ENCODE data around the gene JMJD1C.
"Not testable (repeated sequence)": the region's sequence is repeated elsewhere in the genome, so short reads cannot be mapped to it uniquely, and the experiment has no call there.

JMJD1C gene

DNA sequence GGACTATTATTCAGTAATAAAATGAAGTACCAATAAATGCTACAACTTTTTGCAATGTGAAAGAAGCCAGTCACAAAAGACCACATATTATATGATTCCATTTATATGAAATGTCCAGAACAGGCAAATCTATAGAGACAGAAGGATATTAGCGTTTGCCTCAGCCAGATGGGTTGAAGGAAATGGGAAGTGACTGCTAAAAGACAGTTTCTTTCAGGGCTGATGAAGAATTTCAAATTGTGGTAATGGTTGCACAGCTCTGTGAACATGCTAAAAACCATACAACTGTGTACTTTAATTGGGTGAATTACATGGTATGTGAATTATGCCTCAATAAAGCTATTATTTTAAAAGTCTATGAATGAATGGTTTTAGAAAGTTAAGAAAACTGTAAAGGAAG is 31.5 kb upstream of the JMJD1C start:
- Histone ChIP-seq H3K4me1 (ENCODE audit: control insufficient read depth, insufficient read depth, low read length) (no peaks in the 10 kb centered on the region; the same call in 1 of the 2 replicates), H3K27ac (ENCODE audit: low read length) (no peak overlapping the region)

DNA sequence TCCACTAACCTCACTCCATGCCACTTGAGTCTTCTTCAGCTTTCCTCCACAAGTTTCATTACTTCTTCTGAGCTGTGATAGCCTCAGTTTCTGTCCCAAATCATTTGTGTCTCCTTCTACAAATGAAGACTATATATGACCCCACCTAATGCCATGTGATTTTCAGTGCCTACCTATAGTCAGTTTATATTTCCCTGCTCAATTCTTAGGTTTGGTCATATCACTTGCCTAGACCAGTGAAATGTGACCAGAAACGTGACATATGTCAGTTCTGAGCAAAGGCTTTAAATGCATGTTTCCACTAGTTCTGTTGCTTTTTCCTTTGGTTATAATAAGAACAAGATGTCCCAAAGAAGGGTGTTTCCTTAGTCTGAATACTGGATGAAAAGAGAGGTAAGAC is 30.8 kb upstream of the JMJD1C start:
- no peaks in the 10 kb centered on the region for H3K36me3 ChIP-seq (ENCODE audit: control insufficient read depth, insufficient read depth, low read length)
- H3K27me3 ChIP-seq (ENCODE audit: control insufficient read depth, insufficient read depth, low read length) = no peaks in the 10 kb centered on the region
- WGBS (ENCODE audit: insufficient coverage, insufficient read length) = no CpG with 5 or more reads among the region's 1 CpG
- H3K9me3 ChIP-seq (ENCODE audit: control insufficient read depth, insufficient read depth, low read length) = no peaks in the 10 kb centered on the region
- DNase-seq (ENCODE audit: low read depth, low spot score) = no peak
- no peak overlapping the region for H3K4me3 ChIP-seq (ENCODE audit: low read length)
- H3K4me1 ChIP-seq (ENCODE audit: control insufficient read depth, insufficient read depth, low read length) = no peaks in the 10 kb centered on the region; the same call in 1 of the 2 replicates
- H3K27ac ChIP-seq (ENCODE audit: low read length) = no peak overlapping the region

More for the DNA sequence above, 31.5 kb upstream of the JMJD1C start:
- Histone ChIP-seq H3K27me3 (ENCODE audit: control insufficient read depth, insufficient read depth, low read length) (no peaks in the 10 kb centered on the region), H3K36me3 (ENCODE audit: control insufficient read depth, insufficient read depth, low read length) (no peaks in the 10 kb centered on the region), H3K9me3 (ENCODE audit: control insufficient read depth, insufficient read depth, low read length) (no peaks in the 10 kb centered on the region), H3K4me3 (ENCODE audit: low read length) (no peak overlapping the region)
- no CpG with 5 or more reads among the region's 1 CpG for WGBS (ENCODE audit: insufficient coverage, insufficient read length)
- no peak for DNase-seq (ENCODE audit: low read depth, low spot score)

DNA sequence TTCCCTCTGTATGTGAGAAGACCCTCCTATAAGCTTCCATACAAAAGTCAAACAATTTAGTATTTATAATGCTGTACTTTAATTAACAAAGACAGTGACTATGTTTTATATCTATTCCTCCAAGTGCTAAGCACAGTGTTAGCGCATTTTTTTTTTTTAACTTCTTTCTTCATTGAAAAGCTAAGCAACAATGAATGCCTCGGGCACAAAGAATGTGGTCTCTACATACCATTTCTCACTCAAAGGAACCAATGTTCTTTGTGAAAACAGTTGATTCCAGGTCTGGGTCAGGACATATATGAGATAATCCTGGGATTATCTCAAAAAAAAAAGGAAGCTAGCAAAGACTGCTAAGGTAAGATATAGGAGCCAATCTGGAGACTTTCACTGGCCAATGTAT is 29.2 kb upstream of the JMJD1C start:
- H3K27me3 ChIP-seq (ENCODE audit: control insufficient read depth, insufficient read depth, low read length) = no peaks in the 10 kb centered on the region
- no CpG with 5 or more reads among the region's 2 CpGs for WGBS (ENCODE audit: insufficient coverage, insufficient read length)

DNA sequence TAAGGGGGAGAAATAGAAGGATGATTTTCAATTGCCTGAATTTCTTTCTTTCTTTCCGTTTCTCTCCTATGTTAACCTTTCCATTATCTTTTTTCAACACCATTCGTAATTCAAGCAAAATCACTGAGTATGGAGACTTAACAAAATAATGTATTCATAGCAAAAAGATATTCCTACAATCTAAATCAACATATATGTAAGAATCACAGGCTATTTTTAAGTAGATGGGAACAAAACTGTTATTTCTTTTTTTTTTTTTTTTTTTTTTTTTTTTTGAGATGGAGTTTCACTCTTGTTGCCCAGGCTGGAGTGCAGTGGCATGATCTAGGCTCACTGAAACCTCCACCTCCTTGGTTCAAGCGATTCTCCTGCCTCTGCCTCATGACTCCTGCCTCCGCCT is 27.2 kb upstream of the JMJD1C start:
- no peak overlapping the region for H3K27ac ChIP-seq (ENCODE audit: low read length)
- H3K9me3 ChIP-seq (ENCODE audit: control insufficient read depth, insufficient read depth, low read length) = no peaks in the 10 kb centered on the region
- H3K36me3 ChIP-seq (ENCODE audit: control insufficient read depth, insufficient read depth, low read length) = no peaks in the 10 kb centered on the region
- H3K4me1 ChIP-seq (ENCODE audit: control insufficient read depth, insufficient read depth, low read length) = no peaks in the 10 kb centered on the region; the same call in 1 of the 2 replicates
- no peak overlapping the region for H3K4me3 ChIP-seq (ENCODE audit: low read length)
- WGBS (ENCODE audit: insufficient coverage, insufficient read length) = 100% methylated on average over 1 of the region's 4 CpGs
- no peak for DNase-seq (ENCODE audit: low read depth, low spot score)
- no peaks in the 10 kb centered on the region for H3K27me3 ChIP-seq (ENCODE audit: control insufficient read depth, insufficient read depth, low read length)

More for the DNA sequence above, 29.2 kb upstream of the JMJD1C start:
- H3K27ac ChIP-seq (ENCODE audit: low read length) = no peak overlapping the region
- H3K9me3 ChIP-seq (ENCODE audit: control insufficient read depth, insufficient read depth, low read length) = no peaks in the 10 kb centered on the region
- no peak for DNase-seq (ENCODE audit: low read depth, low spot score)
- no peaks in the 10 kb centered on the region for H3K36me3 ChIP-seq (ENCODE audit: control insufficient read depth, insufficient read depth, low read length)
- H3K4me1 ChIP-seq (ENCODE audit: control insufficient read depth, insufficient read depth, low read length) = no peaks in the 10 kb centered on the region; the same call in 1 of the 2 replicates
- no peak overlapping the region for H3K4me3 ChIP-seq (ENCODE audit: low read length)

DNA sequence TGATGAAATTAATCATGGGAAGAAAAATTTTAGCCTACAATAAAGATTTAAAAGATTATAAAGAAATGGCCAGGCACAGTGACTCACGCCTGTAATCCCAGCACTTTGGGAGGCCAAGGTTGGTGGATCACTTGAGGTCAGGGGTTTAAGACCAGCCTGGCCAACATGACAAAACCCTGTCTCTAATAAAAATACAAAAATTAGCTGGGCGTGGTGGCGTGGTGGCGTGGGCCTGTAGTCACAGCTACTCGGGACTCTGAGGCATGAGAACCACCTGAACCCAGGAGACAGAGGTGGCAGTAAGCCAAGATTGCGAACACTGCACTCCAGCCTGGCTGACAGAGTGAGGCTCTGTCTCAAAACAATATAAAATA is 26.5 kb upstream of the JMJD1C start:
- not testable (repeated sequence) for H3K4me3 ChIP-seq (ENCODE audit: low read length); H3K27me3 ChIP-seq (ENCODE audit: control insufficient read depth, insufficient read depth, low read length); H3K36me3 ChIP-seq (ENCODE audit: control insufficient read depth, insufficient read depth, low read length); H3K4me1 ChIP-seq (ENCODE audit: control insufficient read depth, insufficient read depth, low read length); DNase-seq (ENCODE audit: low read depth, low spot score); H3K27ac ChIP-seq (ENCODE audit: low read length); H3K9me3 ChIP-seq (ENCODE audit: control insufficient read depth, insufficient read depth, low read length)
- no CpG with 5 or more reads among the region's 6 CpGs for WGBS (ENCODE audit: insufficient coverage, insufficient read length)

DNA sequence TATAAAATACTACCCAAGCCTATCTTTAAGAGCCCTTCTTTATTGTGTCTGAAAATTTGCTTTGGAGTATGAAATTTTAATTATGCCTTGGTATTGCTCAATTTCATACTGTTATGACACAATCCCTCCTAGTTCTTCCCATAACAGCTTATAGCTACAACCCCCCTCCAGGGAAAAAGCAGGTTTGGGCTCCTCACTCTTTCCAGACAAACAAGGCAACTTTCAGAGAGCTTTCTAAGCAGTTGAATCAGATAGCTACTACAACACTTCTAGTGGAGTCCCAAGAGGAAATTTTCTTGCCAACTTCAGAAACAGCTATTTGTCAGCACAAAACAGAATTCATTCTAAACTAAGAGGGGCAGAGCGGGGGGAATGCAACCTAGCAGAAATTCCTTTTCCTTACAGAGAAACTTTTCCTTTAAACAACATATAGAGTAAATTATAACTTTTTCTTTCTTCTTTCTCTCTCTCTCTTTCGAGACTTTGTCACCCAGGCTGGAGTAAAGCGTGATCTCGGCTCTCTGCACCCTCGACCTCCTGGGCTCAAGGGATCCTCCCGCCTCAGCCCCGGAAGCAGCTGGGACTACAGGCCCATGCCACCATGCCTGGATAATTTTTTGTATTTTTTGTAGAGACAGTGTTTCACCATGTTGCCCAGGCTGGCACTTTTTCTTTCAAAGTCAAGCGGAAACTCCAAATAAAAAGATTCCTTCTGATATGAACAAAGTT is 26.0 kb upstream of the JMJD1C start:
- Histone ChIP-seq H3K4me3 (ENCODE audit: low read length) (no peak overlapping the region), H3K27me3 (ENCODE audit: control insufficient read depth, insufficient read depth, low read length) (no peaks in the 10 kb centered on the region), H3K27ac (ENCODE audit: low read length) (no peak overlapping the region), H3K4me1 (ENCODE audit: control insufficient read depth, insufficient read depth, low read length) (no peaks in the 10 kb centered on the region; the same call in 1 of the 2 replicates), H3K36me3 (ENCODE audit: control insufficient read depth, insufficient read depth, low read length) (no peaks in the 10 kb centered on the region), H3K9me3 (ENCODE audit: control insufficient read depth, insufficient read depth, low read length) (no peaks in the 10 kb centered on the region)
- DNase-seq (ENCODE audit: low read depth, low spot score) = no peak
- WGBS (ENCODE audit: insufficient coverage, insufficient read length) = no CpG with 5 or more reads among the region's 8 CpGs

DNA sequence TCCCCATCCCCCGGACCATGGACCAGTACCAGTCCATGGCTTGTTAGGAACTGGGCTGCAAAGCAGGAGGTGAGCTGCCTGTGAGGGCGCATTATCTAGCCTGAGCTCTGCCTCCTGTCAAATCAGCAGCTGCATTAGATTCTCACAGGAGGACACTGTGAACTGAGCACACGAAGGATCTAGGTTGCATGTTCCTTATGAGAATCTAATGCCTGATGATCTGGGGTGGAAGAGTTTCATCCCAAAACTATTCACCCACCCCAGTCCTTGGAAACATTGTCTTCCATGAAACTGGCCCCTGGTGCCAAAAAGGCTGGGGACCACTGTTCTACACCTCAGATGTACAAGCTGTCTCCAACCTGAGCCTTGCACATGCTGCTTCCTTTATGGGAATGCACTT is 24.1 kb upstream of the JMJD1C start:
- DNase-seq (ENCODE audit: low read depth, low spot score) = no peak
- no peaks in the 10 kb centered on the region; the same call in 1 of the 2 replicates for H3K4me1 ChIP-seq (ENCODE audit: control insufficient read depth, insufficient read depth, low read length)
- no CpG with 5 or more reads among the region's 3 CpGs for WGBS (ENCODE audit: insufficient coverage, insufficient read length)
- H3K9me3 ChIP-seq (ENCODE audit: control insufficient read depth, insufficient read depth, low read length) = no peaks in the 10 kb centered on the region
- H3K27ac ChIP-seq (ENCODE audit: low read length) = no peak overlapping the region
- no peak overlapping the region for H3K4me3 ChIP-seq (ENCODE audit: low read length)
- H3K27me3 ChIP-seq (ENCODE audit: control insufficient read depth, insufficient read depth, low read length) = no peaks in the 10 kb centered on the region
- H3K36me3 ChIP-seq (ENCODE audit: control insufficient read depth, insufficient read depth, low read length) = no peaks in the 10 kb centered on the region

DNA sequence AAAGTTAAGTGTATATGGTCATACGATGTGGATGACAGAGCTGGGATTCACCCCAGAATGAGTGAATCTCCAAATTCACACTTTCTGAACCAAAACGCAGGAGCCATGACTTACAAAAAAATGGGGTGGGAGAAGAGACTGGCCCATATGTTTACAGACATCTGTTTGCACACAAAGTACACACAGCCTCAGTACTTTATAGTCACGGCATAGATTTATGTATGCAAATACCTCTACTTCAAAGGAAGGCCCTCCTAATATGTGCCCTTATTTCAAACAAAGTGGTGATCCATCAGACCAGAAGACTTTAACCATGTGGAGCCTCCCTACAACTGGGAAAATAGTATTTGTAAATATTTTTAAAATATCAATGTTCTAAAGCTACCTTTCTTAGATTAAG is 22.2 kb upstream of the JMJD1C start:
- Histone ChIP-seq H3K36me3 (ENCODE audit: control insufficient read depth, insufficient read depth, low read length) (no peaks in the 10 kb centered on the region), H3K9me3 (ENCODE audit: control insufficient read depth, insufficient read depth, low read length) (no peaks in the 10 kb centered on the region), H3K4me3 (ENCODE audit: low read length) (no peak overlapping the region), H3K27ac (ENCODE audit: low read length) (no peak overlapping the region), H3K4me1 (ENCODE audit: control insufficient read depth, insufficient read depth, low read length) (no peaks in the 10 kb centered on the region), H3K27me3 (ENCODE audit: control insufficient read depth, insufficient read depth, low read length) (no peaks in the 10 kb centered on the region)
- WGBS (ENCODE audit: insufficient coverage, insufficient read length) = no CpG with 5 or more reads among the region's 3 CpGs
- no peak for DNase-seq (ENCODE audit: low read depth, low spot score)

DNA sequence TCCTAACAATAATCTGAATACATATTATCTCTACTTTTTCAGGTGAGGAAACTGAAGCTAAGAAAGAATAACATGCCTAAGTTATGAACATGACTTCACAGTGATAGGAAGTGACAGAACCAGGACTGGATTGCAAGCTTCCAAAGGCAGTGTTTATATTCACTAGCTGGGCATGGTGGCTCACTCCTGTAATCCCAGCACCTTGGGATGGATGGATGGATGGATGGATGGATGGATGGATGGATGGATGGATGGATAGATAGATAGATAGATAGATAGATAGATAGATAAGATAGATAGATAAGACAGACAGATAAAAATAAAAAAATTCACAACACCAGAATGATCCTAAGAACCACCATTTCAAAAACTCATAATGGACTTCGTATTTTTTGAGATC is 18.2 kb upstream of the JMJD1C start:
- H3K27ac ChIP-seq (ENCODE audit: low read length) = no peak overlapping the region
- WGBS (ENCODE audit: insufficient coverage, insufficient read length) = no CpG with 5 or more reads among the region's 1 CpG
- H3K36me3 ChIP-seq (ENCODE audit: control insufficient read depth, insufficient read depth, low read length) = no peaks in the 10 kb centered on the region
- H3K27me3 ChIP-seq (ENCODE audit: control insufficient read depth, insufficient read depth, low read length) = no peaks in the 10 kb centered on the region
- no peaks in the 10 kb centered on the region for H3K9me3 ChIP-seq (ENCODE audit: control insufficient read depth, insufficient read depth, low read length)
- DNase-seq (ENCODE audit: low read depth, low spot score) = no peak
- H3K4me3 ChIP-seq (ENCODE audit: low read length) = no peak overlapping the region
- no peaks in the 10 kb centered on the region for H3K4me1 ChIP-seq (ENCODE audit: control insufficient read depth, insufficient read depth, low read length)

DNA sequence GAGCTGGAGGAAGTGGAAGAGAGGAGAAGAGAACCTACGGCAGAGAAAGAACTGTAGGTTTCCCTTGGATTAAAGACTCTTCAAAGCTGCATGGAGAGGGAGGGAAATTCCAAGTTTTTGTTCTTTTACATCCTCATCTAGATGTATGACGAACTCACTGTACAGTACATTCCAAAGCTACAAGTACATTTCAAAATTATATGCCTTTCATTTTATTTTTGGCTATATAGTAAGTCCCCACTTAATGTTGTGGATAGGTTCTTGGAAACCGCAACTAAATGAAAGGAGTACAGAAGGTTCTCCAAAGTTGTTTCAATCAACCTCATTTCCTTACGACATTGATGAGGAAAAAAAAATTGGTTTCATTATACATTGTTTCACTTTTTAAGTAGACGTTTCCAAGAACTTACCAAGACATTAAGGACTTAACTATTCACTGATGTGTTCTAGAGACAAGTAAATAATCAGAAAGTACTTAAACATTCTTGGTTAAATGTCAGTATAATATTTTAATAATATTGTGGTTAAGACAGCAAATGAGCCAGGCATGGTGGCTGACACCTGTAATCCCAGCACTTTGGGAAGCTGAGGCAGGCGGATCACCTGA is 16.1 kb upstream of the JMJD1C start:
- H3K4me3 ChIP-seq (ENCODE audit: low read length) = no peak overlapping the region

DNA sequence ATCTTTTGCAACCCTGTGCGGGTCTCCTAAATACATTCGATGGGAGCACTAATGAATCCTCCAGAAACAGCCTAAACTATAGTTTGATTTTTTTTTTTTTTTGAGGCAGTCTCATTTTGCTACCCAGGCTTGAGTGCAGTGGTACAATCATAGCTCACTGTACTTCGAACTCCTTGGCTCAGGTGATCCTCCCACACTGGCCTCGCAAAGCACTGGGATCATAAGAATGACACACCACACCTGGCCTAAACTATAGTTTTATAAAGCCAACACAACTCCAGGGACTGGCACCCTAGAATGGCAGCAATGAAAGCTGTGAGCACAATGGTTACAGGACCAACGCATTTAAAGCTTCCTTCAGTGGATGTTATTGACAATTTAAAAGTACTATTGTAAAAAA is 14.5 kb upstream of the JMJD1C start:
- H3K9me3 ChIP-seq (ENCODE audit: control insufficient read depth, insufficient read depth, low read length) = no peaks in the 10 kb centered on the region
- H3K36me3 ChIP-seq (ENCODE audit: control insufficient read depth, insufficient read depth, low read length) = no peaks in the 10 kb centered on the region
- WGBS (ENCODE audit: insufficient coverage, insufficient read length) = no CpG with 5 or more reads among the region's 5 CpGs
- H3K27ac ChIP-seq (ENCODE audit: low read length) = no peak overlapping the region
- DNase-seq (ENCODE audit: low read depth, low spot score) = no peak
- no peaks in the 10 kb centered on the region for H3K27me3 ChIP-seq (ENCODE audit: control insufficient read depth, insufficient read depth, low read length)
- H3K4me3 ChIP-seq (ENCODE audit: low read length) = no peak overlapping the region
- peaks cover 3% of the 10 kb centered on the region; the same call in 1 of the 2 replicates for H3K4me1 ChIP-seq (ENCODE audit: control insufficient read depth, insufficient read depth, low read length)

More for the DNA sequence above, 16.1 kb upstream of the JMJD1C start:
- no CpG with 5 or more reads among the region's 6 CpGs for WGBS (ENCODE audit: insufficient coverage, insufficient read length)
- DNase-seq (ENCODE audit: low read depth, low spot score) = no peak
- peaks cover 2% of the 10 kb centered on the region; the same call in 1 of the 2 replicates for H3K4me1 ChIP-seq (ENCODE audit: control insufficient read depth, insufficient read depth, low read length)
- H3K27ac ChIP-seq (ENCODE audit: low read length) = no peak overlapping the region
- no peaks in the 10 kb centered on the region for H3K9me3 ChIP-seq (ENCODE audit: control insufficient read depth, insufficient read depth, low read length)
- no peaks in the 10 kb centered on the region for H3K27me3 ChIP-seq (ENCODE audit: control insufficient read depth, insufficient read depth, low read length)
- H3K36me3 ChIP-seq (ENCODE audit: control insufficient read depth, insufficient read depth, low read length) = no peaks in the 10 kb centered on the region
